Measurements from ENCODE around the gene CCDC171.
"Not testable (repeated sequence)": the region's sequence is repeated elsewhere in the genome, so short reads cannot be mapped to it uniquely, and the experiment has no call there.

The CCDC171 gene

GRCh38 chr9:15570769-15571168, 17.9 kb downstream of the CCDC171 start:
- DNase-seq: no peak

GRCh38 chr9:15572200-15572770, 19.4 kb downstream of the CCDC171 start:
- no peak for DNase-seq

DNA sequence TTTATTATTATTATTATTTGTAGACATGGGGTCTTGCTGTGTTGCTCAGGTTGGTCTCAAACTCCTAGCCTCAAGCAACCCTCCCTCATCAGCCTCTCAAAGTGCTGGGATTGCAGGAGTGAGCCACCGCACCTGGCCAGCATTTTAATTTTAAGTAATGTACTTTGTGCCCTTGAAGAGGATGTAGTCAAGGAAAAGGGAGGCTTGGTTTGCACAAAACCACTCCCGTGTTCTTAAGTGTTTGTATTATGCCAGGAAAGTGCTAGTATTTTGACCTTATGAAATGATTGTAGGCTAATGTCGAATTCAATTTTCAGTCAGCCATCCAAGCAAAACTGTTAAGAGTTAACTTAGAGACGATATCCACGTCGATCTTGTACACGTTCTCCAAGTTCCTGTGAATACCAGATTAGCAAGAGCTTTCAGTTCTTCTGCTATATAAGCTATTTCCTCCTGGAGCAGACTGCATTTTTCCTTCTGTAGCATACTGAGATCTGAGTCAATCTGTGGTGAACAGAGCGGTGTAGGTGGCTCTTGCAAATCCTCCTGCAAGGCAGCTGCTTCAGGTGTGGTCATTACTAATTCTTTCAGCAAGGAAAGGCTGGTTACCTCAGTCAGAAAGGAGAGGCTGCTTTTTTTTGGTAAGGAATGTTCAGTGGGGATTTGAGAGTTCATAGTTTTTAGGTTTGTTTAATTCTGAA, 23.7 kb downstream of the CCDC171 start:
- no peak for DNase-seq

- DNase-seq: no peak
Observed at GRCh38 chr9:15578714-15579113, 25.9 kb downstream of the CCDC171 start.

DNA sequence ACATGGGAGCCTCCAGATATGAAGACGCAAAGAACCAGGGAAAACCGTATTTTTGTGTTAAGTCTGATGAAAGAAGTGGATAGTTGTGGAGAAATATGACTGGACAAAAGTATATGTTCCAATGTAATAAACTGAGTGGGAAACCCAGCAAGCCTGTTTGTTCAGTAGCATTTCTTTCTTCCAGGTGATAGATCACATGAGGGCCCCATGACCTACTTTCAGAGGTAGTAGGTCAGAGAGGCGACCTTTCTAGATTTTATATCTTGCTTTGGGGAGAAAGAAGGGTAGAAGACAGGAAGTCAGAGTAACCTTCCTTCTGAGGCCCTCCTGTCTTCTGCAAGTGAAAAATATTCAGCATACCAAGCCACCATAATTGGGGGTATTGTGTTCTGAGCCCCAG, 31.5 kb downstream of the CCDC171 start:
- DNase-seq: no peak

DNA sequence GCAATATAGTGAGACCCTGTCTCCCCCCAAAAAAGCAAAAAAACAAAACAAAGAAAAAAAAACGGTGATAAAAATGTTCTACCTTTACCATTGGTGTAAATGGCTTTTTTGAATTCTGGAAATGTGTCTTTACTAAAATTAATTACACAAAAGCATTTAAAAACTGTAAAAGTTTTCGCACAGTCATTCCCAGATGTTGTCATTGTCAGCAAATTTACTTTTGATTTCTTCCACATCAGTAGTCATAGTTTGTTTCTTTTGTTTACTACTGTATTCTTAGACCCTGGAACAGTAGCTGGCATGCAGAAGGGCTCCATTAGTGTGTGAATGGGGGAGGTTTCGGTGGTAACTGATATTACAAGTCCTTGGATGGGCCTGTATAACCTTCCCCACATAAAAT, 39.5 kb downstream of the CCDC171 start:
- no peak for DNase-seq

- not testable (repeated sequence) for DNase-seq
Observed at GRCh38 chr9:15592940-15593339, 40.1 kb downstream of the CCDC171 start.

DNA sequence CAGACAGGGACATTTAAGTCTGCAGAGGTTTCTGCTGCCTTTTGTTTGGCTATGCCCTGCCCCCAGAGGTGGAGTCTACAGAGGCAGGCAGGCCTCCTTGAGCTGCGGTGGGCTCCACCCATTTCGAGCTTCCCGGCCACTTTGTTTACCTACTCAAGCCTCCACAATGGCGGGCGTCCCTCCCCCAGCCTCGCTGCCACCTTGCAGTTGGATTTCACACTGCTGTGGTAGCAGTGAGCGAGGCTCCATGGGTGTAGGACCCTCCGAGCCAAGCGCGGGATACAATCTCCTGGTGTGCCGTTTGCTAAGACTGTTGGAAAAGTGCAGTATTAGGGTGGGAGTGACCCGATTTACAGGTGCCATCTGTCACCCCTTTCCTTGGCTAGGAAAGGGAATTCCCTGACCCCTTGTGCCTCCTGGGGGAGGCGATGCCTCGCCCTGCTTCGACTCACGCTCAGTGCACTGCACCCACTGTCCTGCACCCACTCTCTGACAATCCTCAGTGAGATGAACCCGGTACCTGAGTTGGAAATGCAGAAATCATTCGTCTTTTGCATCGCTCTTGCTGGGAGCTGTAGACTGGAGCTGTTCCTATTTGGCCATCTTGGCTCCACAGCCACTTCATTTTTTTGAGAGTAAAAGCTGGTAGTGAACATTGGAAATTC, 48.0 kb downstream of the CCDC171 start:
- not testable (repeated sequence) for DNase-seq

DNA sequence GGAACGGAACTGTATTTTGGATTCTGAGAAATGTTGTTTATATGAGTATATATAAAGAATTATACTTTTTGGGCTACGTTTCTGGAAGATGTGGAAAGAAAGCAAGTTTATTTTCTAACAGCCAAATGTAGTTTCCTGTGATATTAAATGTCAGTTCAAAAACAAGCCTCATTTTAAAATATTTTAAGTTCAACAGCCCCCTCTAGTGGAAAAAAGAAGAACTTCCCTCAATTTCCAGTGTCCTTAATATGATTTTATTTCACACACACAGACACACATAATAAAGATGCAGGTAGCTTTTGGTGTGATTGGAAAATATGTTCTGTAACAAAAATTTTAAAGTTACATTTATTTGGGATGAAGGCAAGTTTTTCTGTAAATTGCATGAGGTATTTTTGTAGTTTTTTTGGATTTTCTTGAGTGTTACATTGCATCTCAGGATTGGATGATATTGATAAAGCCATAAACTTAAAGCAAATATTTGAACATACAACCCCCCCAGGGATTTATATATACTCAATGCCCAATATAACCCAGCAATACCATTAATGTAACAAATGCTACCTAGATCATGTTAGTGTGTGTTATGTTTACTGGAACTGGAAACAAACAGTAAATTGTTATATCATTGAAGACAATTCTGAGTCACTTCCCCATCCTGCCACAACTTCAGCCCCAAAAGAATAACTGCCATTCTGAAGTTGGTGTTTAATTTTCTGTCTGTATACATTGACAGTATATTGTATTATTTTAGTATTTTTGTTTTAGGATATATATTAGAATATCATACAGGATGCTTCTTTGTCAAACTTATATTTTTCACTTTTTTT, 54.0 kb downstream of the CCDC171 start:
- peak; percentile 49 for DNase-seq

DNA sequence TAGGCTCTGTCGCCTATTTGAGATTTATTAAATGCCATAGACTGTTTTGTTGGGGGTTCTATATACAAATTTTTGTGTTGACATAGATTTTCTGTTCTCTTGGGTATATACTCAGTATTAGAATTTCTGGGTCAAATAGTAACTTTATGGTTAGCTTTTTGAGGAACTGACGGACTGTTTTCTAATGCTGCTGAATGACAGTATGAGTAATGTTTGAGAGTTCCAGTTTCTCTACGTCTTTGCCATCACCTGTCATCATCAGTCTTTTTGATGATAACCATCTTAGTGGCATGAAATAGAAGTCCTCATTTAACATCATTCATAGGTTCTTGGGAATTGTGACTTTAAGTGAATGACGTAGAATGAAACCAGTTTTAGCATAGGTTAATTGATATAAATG, 60.1 kb downstream of the CCDC171 start:
- DNase-seq: no peak

DNA sequence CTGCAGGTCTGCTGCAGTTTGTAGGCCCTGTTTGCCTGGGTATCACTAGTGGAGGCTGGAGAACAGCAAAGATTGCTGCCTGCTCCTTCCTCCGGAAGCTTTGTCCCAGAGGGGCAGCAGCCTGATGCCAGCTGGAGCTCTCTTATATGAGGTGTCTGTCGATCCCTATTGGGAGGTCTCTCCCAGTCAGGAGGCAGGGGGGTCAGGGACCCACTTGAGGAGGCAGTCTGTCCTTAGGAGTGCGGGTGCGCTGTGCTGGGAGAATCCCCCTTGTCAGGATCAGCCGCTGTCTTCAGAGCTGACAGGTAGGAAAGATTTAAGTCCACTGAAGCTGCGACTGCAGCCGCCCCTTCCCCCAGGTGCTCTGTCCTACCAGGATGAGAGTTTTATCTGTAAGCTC, 64.9 kb downstream of the CCDC171 start:
- DNase-seq: no peak

DNA sequence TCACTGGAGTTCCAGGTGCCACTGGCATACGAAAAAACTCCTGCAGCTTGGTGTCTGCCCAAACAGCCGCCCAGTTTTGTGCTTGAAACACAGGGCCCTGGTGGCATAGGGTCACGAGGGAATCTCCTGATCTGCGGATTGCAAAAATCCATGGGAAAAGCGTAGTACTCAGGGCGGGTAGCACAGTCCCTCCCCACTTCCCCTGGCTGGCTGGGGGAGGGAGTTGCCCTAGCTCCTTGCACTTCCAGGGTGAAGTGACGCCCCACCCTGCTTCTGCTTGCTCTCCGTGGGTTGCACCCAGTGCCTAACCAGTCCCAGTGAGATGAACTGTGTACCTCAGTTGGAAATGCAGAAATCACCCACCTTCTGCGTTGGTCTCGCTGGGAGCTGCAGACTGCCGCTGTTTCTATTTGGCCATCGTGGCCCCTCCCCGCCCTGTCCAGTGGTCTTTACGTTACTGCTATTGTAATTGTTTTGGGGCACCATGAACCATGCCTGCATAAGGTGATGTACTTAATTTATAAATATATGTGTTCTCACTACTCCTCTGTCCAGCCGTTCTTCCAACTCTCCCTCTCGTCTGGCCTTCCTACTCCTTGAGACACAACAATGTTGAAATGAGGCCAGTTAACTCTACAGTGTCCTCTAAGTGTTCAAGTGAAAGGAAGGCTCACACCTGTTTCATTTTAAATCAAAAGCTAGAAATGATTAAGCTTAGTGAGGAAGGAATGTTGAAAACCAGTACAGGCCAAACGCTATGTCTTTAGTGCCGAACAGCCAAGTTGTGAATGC, 65.9 kb downstream of the CCDC171 start:
- no peak for DNase-seq

DNA sequence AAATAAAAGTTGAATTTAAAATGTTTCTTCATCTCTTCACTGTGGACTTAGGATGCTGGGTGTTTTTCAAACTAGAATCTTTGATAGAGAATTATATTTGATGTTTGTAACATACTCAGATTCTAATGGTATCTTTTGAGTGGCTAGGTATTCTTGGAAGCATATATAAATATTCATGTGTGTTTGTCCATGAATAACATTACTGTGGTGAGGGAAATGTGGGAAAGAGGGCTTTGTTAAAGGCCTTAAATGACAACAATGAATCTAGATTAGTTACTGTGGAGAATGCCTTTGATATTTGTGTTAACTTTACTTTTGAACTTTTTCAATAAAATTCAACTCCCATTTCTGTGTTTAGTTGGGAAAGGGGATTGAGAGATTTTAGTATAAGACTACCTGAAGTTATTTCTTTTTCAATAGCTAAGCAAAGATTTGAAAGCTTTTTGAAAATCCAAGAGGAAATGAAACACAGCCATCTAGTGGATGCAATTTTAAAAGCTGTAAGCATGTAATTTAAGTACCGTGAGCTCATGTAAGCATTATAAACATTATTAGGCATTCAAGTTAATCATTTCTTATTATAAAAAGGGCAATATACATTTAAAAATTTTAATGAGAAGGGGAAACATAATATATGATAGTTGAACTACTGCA, 69.6 kb downstream of the CCDC171 start:
- DNase-seq: no peak

- DNase-seq: no peak
Observed at GRCh38 chr9:15635752-15636151, 82.9 kb downstream of the CCDC171 start.

GRCh38 chr9:15640121-15640520, 87.3 kb downstream of the CCDC171 start:
- DNase-seq: no peak

- no peak for DNase-seq
Observed at GRCh38 chr9:15641291-15641690, 88.4 kb downstream of the CCDC171 start.

GRCh38 chr9:15642369-15642962, 89.6 kb downstream of the CCDC171 start:
- DNase-seq: no peak

DNA sequence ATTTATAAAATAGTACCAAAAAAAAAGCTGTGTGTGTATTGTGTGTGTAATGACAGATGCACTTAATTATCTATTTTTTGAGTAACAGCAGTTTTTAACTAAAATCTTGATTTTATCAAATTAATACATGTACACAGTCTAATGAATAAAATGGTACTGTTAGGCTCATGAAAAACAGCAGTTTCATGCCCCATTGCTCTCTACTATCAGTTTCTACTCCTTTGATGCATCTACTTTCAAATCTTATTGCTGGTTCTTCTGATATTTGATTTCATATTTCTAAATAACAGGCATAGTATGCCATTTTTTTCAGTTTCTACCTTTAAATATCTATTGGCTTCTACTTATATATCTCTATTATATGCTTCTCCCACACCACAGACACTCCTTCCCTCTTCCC, 117.4 kb downstream of the CCDC171 start:
- DNase-seq: no peak

- no peak for DNase-seq
Observed at GRCh38 chr9:15670894-15671293, 118.1 kb downstream of the CCDC171 start.

DNA sequence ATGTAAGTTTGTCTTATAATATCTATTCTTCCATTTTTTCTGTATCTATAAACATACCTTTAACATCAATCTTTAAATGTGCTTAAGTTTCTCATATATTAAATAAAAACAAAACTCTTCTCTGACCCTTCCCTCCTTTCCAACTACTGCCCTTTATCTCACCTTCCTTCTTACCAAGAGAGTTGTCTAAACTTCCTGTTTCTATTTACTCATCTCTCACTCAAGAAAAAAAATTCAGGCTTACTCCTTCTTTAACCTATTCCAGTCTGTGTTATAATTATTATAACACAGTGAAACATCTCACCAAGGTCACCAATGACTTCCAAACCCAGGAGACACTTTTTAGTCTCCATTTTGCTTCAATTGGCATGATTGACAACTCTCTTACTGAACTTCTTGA, 140.9 kb downstream of the CCDC171 start:
- no peak for DNase-seq

DNA sequence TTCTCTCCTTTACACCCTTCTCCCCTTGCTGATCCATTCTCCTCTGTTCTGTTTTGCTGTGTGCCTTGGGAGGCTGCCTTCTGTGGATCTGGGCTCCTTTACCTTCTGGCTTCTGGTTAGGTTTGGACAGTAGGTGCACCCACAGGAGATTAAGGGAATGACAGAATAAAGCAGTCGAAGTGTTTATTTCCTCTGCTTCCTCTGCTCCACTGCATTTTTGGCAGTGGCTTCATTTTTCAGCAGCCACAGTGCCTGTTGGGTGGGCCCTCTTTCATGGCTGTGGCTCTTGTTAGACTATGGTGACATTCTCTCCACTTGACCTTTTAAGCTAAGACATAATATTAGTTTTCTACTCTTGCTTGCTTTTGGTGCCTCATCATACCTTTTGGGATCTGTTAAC, 144.1 kb downstream of the CCDC171 start:
- DNase-seq: no peak

DNA sequence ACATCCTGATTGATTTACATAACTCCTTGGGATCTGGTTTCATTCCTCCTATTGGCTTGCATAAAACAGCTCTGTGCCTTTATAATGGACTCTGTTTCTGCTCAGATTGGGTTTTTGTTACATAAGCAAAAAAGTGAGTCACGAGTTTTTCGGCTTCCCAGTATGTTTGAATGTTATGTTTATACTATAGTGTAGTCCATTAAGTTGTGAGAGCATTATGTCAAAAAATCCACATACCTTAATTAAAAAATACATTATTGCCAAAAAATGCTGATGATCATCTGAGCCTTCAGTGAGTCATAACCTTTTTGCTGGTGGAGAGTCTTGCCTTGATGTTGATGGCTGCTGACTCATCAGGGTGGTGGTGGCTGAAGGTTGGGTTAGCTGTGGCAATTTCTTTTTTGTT, 144.6 kb downstream of the CCDC171 start:
- DNase-seq: no peak

All from central memory CD4-positive, alpha-beta T cell (primary cell).